WTC11 (cell line): ENCODE measurements around the gene CASR. TPM values are rescaled to one million over a fixed set of nuclear protein-coding genes. Genes with fewer than 3 reads are reported as not detected.

ENCODE experiments used
- ATAC-seq: fragments of 200-7000 bp; cut with Tn5 transposase; 2 replicates; pipeline ENCODE4 v1.10.0; 2021; ENCODE audit warnings: mild to moderate bottlenecking, moderate library complexity
- CTCF ChIA-PET: fragments of 300-600 bp; sonication (Branson Sonifier 250); formaldehyde crosslinking; loops from one replicate; lab custom pipeline; 2021; ENCODE audit warnings: antibody characterized with exemption; lab: Charles Lee
- POLR2A ChIA-PET: fragments of 350-600 bp; sonication (Branson Sonifier 250); formaldehyde crosslinking; loops from one replicate; lab custom pipeline; 2021; ENCODE audit warnings: antibody characterized with exemption; lab: Charles Lee
- DNase-seq: peaks from one replicate; pipeline ENCODE4 v3.0.0; 2021; ENCODE audit warnings: low spot score
- H3K27ac Mint-ChIP-seq: 2 replicates; pipeline ENCODE4 v1.8.0; 2021; ENCODE audit warnings: mixed read lengths
- H3K27me3 Mint-ChIP-seq: 2 replicates; pipeline ENCODE4 v1.8.0; 2021; ENCODE audit warnings: low read depth, mild to moderate bottlenecking, moderate library complexity, mixed read lengths
- H3K36me3 Mint-ChIP-seq: 2 replicates; pipeline ENCODE4 v1.8.0; 2021; ENCODE audit warnings: mixed read lengths
- H3K4me1 Mint-ChIP-seq: 2 replicates; pipeline ENCODE4 v1.8.0; 2022; ENCODE audit warnings: mixed read lengths
- H3K4me3 Mint-ChIP-seq: 2 replicates; pipeline ENCODE4 v1.8.0; 2021; ENCODE audit warnings: mild to moderate bottlenecking, moderate library complexity, mixed read lengths
- H3K9me3 Mint-ChIP-seq: 2 replicates; pipeline ENCODE4 v1.8.0; 2021; ENCODE audit warnings: mixed read lengths
- CREM ChIP-seq: sonication (generic); formaldehyde crosslinking; IDR thresholded peaks from 2 replicates; pipeline ENCODE4 v1.8.1; 2022; ENCODE audit warnings: mild to moderate bottlenecking, missing genetic modification reagents, moderate library complexity
- ELF4 ChIP-seq: sonication (generic); formaldehyde crosslinking; IDR thresholded peaks from 2 replicates; pipeline ENCODE4 v1.8.1; 2022; ENCODE audit warnings: low read depth, mild to moderate bottlenecking, moderate library complexity, missing genetic modification reagents
- FOXP1 ChIP-seq: sonication (generic); formaldehyde crosslinking; IDR thresholded peaks from 2 replicates; pipeline ENCODE4 v1.8.0; 2022; ENCODE audit warnings: missing genetic modification reagents, mild to moderate bottlenecking, moderate library complexity, borderline replicate concordance
- NR3C1 ChIP-seq: sonication (generic); formaldehyde crosslinking; conservative IDR thresholded peaks from 2 replicates; pipeline ENCODE4 v1.8.1; 2023; ENCODE audit warnings: low read depth, mild to moderate bottlenecking, missing genetic modification reagents
- SMAD4 ChIP-seq: sonication (generic); formaldehyde crosslinking; IDR thresholded peaks from 2 replicates; pipeline ENCODE4 v1.8.0; 2022; ENCODE audit warnings: mild to moderate bottlenecking, missing genetic modification reagents
- SOX15 ChIP-seq: fragments of 250-450 bp; sonication (Bioruptor Pico); IDR thresholded peaks from 2 replicates; pipeline ENCODE4 v1.9.0; 2021; ENCODE audit warnings: mild to moderate bottlenecking
- total RNA-seq: library from RNA; stranded (reverse); gene quantifications from 3 replicates; pipeline ENCODE4 v1.2.3, GENCODE V29; 2021
- TF ChIP-seq, protein P1 (sequence below): fragments of 250-450 bp; sonication (Bioruptor Pico); IDR thresholded peaks from 2 replicates; pipeline ENCODE4 v1.9.0; 2021; ENCODE audit warnings: mild to moderate bottlenecking, borderline replicate concordance
- TF ChIP-seq, protein P2 (sequence below): sonication (generic); formaldehyde crosslinking; IDR thresholded peaks from 2 replicates; pipeline ENCODE4 v1.8.1; 2022; ENCODE audit warnings: low read depth, mild to moderate bottlenecking, moderate library complexity, missing genetic modification reagents, borderline replicate concordance
- TF ChIP-seq, protein P3 (sequence below): sonication (generic); formaldehyde crosslinking; IDR thresholded peaks from 2 replicates; pipeline ENCODE4 v1.8.0; 2023; ENCODE audit warnings: mild to moderate bottlenecking, missing genetic modification reagents
- TF ChIP-seq, protein P4 (sequence below): fragments of 250-450 bp; sonication (Bioruptor Pico); IDR thresholded peaks from 2 replicates; pipeline ENCODE4 v1.8.0; 2021; ENCODE audit warnings: mild to moderate bottlenecking
- TF ChIP-seq, protein P5 (sequence below): sonication (generic); formaldehyde crosslinking; IDR thresholded peaks from 2 replicates; pipeline ENCODE4 v1.8.1; 2023; ENCODE audit warnings: mild to moderate bottlenecking, missing genetic modification reagents, moderate library complexity
- TF ChIP-seq, protein P6 (sequence below): fragments of 250-450 bp; sonication (Bioruptor Pico); IDR thresholded peaks from 2 replicates; pipeline ENCODE4 v1.9.0; 2021; ENCODE audit warnings: mild to moderate bottlenecking
- TF ChIP-seq, protein P7 (sequence below): fragments of 250-450 bp; sonication (Bioruptor Pico); IDR thresholded peaks from 2 replicates; pipeline ENCODE4 v1.9.0; 2021; ENCODE audit warnings: mild to moderate bottlenecking
- TF ChIP-seq, protein P8 (sequence below): sonication (generic); formaldehyde crosslinking; IDR thresholded peaks from 2 replicates; pipeline ENCODE4 v1.8.1; 2023; ENCODE audit warnings: mild to moderate bottlenecking, moderate library complexity, missing genetic modification reagents

CASR gene
- total RNA-seq, 1 experiment from 2014 or later: 0.24 TPM

DNA sequence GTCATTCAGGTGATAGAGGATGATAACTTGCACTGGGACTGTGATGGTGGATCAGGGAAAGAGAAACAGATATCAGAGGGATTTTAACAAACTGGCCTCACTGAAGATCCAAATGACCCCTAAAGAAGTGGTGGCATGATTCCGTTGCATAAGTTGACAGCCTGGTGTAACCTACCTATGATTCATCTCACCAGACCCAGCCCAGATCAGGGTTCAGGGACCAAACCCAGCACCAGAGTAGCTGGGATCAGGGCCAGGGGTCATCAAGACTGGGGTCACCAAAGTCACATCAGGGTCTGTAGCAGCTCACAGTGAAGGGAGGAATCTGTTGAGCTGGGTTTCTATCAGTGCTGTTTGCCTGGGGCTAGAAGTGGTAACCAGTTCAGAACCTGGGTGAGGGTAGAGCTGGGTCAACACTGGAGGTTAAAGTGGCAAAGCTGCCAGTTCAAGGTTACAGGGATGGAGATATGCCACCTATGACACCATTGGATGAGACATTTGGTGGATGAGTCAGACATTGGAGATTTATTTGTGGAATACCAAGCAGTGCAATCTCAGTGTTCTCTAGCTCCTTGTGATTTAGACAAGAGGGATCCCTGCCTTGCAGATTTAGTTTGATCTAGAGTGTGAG lies 35.9 kb downstream of the CASR start:
- no peak for ATAC-seq

DNA sequence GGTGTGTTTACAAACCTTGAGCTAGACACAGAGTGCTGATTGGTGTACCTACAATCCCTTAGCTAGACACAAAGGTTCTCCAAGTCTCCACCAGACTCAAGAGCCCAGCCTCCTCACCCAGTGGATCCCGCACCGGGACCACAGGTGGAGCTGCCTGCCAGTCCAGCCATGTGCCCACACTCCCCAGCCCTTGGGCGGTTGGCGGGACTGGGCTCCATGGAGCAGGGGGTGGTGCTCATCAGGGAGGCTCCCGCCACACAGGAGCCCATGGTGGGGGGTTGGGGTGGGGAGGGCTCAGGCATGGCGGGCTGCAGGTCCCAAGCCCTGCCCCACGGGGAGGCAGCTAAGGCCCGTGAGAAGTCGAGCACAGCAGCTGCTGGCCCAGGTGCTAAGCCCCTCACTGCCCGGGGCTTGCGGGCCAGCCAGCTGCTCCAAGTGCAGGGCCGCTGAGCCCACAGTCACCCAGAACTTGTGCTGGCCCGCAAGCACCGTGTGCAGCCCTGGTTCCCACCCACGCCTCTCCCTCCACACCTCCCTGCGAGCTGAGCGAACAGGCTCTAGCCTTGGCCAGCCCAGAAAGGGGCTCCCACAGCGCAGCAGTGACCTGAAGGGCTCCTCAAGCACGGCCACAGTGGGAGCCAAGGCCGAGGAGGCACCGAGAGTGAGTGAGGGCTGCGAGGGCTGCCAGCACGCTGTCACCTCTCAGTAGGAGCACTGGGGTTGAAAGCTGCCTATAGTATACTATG lies 43.7 kb downstream of the CASR start:
- H3K4me3 Mint-ChIP-seq: no peak overlapping the region
- POLR2A ChIA-PET: no interaction called here
- peaks cover 41% of the 10 kb centered on the region for H3K9me3 Mint-ChIP-seq
- H3K27me3 Mint-ChIP-seq: no peaks in the 10 kb centered on the region
- no peak overlapping the region for H3K27ac Mint-ChIP-seq
- H3K36me3 Mint-ChIP-seq: no peaks in the 10 kb centered on the region
- DNase-seq (no peak), ATAC-seq (no peak)
- CTCF ChIA-PET: no interaction called here
- peaks cover 5% of the 10 kb centered on the region for H3K4me1 Mint-ChIP-seq
- TF ChIP-seq, protein P1, sequence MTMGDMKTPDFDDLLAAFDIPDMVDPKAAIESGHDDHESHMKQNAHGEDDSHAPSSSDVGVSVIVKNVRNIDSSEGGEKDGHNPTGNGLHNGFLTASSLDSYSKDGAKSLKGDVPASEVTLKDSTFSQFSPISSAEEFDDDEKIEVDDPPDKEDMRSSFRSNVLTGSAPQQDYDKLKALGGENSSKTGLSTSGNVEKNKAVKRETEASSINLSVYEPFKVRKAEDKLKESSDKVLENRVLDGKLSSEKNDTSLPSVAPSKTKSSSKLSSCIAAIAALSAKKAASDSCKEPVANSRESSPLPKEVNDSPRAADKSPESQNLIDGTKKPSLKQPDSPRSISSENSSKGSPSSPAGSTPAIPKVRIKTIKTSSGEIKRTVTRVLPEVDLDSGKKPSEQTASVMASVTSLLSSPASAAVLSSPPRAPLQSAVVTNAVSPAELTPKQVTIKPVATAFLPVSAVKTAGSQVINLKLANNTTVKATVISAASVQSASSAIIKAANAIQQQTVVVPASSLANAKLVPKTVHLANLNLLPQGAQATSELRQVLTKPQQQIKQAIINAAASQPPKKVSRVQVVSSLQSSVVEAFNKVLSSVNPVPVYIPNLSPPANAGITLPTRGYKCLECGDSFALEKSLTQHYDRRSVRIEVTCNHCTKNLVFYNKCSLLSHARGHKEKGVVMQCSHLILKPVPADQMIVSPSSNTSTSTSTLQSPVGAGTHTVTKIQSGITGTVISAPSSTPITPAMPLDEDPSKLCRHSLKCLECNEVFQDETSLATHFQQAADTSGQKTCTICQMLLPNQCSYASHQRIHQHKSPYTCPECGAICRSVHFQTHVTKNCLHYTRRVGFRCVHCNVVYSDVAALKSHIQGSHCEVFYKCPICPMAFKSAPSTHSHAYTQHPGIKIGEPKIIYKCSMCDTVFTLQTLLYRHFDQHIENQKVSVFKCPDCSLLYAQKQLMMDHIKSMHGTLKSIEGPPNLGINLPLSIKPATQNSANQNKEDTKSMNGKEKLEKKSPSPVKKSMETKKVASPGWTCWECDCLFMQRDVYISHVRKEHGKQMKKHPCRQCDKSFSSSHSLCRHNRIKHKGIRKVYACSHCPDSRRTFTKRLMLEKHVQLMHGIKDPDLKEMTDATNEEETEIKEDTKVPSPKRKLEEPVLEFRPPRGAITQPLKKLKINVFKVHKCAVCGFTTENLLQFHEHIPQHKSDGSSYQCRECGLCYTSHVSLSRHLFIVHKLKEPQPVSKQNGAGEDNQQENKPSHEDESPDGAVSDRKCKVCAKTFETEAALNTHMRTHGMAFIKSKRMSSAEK (CRISPR knock-in tag): no peak
- TF ChIP-seq ELF4 (CRISPR knock-in tag): no peak
- TF ChIP-seq SOX15: no peak
- TF ChIP-seq, protein P2, sequence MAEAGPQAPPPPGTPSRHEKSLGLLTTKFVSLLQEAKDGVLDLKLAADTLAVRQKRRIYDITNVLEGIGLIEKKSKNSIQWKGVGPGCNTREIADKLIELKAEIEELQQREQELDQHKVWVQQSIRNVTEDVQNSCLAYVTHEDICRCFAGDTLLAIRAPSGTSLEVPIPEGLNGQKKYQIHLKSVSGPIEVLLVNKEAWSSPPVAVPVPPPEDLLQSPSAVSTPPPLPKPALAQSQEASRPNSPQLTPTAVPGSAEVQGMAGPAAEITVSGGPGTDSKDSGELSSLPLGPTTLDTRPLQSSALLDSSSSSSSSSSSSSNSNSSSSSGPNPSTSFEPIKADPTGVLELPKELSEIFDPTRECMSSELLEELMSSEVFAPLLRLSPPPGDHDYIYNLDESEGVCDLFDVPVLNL (CRISPR knock-in tag): no peak
- no peak for TF ChIP-seq CREM (CRISPR knock-in tag)
- TF ChIP-seq, protein P3, sequence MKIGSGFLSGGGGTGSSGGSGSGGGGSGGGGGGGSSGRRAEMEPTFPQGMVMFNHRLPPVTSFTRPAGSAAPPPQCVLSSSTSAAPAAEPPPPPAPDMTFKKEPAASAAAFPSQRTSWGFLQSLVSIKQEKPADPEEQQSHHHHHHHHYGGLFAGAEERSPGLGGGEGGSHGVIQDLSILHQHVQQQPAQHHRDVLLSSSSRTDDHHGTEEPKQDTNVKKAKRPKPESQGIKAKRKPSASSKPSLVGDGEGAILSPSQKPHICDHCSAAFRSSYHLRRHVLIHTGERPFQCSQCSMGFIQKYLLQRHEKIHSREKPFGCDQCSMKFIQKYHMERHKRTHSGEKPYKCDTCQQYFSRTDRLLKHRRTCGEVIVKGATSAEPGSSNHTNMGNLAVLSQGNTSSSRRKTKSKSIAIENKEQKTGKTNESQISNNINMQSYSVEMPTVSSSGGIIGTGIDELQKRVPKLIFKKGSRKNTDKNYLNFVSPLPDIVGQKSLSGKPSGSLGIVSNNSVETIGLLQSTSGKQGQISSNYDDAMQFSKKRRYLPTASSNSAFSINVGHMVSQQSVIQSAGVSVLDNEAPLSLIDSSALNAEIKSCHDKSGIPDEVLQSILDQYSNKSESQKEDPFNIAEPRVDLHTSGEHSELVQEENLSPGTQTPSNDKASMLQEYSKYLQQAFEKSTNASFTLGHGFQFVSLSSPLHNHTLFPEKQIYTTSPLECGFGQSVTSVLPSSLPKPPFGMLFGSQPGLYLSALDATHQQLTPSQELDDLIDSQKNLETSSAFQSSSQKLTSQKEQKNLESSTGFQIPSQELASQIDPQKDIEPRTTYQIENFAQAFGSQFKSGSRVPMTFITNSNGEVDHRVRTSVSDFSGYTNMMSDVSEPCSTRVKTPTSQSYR (CRISPR knock-in tag): no peak
- TF ChIP-seq, protein P4, sequence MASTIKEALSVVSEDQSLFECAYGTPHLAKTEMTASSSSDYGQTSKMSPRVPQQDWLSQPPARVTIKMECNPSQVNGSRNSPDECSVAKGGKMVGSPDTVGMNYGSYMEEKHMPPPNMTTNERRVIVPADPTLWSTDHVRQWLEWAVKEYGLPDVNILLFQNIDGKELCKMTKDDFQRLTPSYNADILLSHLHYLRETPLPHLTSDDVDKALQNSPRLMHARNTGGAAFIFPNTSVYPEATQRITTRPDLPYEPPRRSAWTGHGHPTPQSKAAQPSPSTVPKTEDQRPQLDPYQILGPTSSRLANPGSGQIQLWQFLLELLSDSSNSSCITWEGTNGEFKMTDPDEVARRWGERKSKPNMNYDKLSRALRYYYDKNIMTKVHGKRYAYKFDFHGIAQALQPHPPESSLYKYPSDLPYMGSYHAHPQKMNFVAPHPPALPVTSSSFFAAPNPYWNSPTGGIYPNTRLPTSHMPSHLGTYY (CRISPR knock-in tag): no peak
- TF ChIP-seq, protein P5, sequence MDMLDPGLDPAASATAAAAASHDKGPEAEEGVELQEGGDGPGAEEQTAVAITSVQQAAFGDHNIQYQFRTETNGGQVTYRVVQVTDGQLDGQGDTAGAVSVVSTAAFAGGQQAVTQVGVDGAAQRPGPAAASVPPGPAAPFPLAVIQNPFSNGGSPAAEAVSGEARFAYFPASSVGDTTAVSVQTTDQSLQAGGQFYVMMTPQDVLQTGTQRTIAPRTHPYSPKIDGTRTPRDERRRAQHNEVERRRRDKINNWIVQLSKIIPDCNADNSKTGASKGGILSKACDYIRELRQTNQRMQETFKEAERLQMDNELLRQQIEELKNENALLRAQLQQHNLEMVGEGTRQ: no peak
- TF ChIP-seq, protein P6, sequence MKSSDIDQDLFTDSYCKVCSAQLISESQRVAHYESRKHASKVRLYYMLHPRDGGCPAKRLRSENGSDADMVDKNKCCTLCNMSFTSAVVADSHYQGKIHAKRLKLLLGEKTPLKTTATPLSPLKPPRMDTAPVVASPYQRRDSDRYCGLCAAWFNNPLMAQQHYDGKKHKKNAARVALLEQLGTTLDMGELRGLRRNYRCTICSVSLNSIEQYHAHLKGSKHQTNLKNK (CRISPR knock-in tag): no peak
- no peak for TF ChIP-seq NR3C1 (CRISPR knock-in tag)

More for the DNA sequence above, 35.9 kb downstream of the CASR start:
- Mint-ChIP-seq H3K27ac (no peak overlapping the region), H3K27me3 (no peaks in the 10 kb centered on the region), H3K9me3 (peaks cover 17% of the 10 kb centered on the region), H3K36me3 (no peaks in the 10 kb centered on the region), H3K4me1 (no peaks in the 10 kb centered on the region; the same call in 1 of the 2 replicates), H3K4me3 (no peak overlapping the region)
- TF ChIP-seq SMAD4 (no peak), FOXP1 (no peak), CREM (CRISPR knock-in tag) (no peak)
- TF ChIP-seq, protein P7, sequence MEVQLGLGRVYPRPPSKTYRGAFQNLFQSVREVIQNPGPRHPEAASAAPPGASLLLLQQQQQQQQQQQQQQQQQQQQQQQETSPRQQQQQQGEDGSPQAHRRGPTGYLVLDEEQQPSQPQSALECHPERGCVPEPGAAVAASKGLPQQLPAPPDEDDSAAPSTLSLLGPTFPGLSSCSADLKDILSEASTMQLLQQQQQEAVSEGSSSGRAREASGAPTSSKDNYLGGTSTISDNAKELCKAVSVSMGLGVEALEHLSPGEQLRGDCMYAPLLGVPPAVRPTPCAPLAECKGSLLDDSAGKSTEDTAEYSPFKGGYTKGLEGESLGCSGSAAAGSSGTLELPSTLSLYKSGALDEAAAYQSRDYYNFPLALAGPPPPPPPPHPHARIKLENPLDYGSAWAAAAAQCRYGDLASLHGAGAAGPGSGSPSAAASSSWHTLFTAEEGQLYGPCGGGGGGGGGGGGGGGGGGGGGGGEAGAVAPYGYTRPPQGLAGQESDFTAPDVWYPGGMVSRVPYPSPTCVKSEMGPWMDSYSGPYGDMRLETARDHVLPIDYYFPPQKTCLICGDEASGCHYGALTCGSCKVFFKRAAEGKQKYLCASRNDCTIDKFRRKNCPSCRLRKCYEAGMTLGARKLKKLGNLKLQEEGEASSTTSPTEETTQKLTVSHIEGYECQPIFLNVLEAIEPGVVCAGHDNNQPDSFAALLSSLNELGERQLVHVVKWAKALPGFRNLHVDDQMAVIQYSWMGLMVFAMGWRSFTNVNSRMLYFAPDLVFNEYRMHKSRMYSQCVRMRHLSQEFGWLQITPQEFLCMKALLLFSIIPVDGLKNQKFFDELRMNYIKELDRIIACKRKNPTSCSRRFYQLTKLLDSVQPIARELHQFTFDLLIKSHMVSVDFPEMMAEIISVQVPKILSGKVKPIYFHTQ (CRISPR knock-in tag): no peak
- TF ChIP-seq, protein P8, sequence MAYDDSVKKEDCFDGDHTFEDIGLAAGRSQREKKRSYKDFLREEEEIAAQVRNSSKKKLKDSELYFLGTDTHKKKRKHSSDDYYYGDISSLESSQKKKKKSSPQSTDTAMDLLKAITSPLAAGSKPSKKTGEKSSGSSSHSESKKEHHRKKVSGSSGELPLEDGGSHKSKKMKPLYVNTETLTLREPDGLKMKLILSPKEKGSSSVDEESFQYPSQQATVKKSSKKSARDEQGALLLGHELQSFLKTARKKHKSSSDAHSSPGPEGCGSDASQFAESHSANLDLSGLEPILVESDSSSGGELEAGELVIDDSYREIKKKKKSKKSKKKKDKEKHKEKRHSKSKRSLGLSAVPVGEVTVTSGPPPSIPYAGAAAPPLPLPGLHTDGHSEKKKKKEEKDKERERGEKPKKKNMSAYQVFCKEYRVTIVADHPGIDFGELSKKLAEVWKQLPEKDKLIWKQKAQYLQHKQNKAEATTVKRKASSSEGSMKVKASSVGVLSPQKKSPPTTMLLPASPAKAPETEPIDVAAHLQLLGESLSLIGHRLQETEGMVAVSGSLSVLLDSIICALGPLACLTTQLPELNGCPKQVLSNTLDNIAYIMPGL (CRISPR knock-in tag): no peak
- POLR2A ChIA-PET: no interaction called here
- no peak for DNase-seq
- CTCF ChIA-PET: no interaction called here
